Left colon (tissue), 2 donors: ENCODE measurements around the gene SMARCD3. TPM values are rescaled to one million over a fixed set of nuclear protein-coding genes. Genes with fewer than 3 reads are reported as not detected.

ENCODE experiments used
- ATAC-seq: fragments of 200-7000 bp; cut with Tn5 transposase; one replicate; pipeline ENCODE4 v1.9.1; 2020; ENCODE audit warnings: mild to moderate bottlenecking, moderate library complexity
- DNase-seq, 2 donors: peaks; one replicate each; pipeline ENCODE4 v3.0.0-alpha.2; 2020
- intact Hi-C, 2 donors: fragments of 100-400 bp; cut with DNase I in 1 of 2; cut with micrococcal nuclease in 1 of 2; formaldehyde crosslinking; loops; one replicate each; pipeline versions ENCODE4 v1.11.2 to v1.14.0; 2022; cut with DNase I, micrococcal nuclease
- total RNA-seq, 2 donors: library from RNA; stranded (reverse); fragmentation: NEBNext Ultra II Directional; extraction: Animal tissue kit (Norgen Biotek cat#: 25700); gene quantifications; one replicate each; pipeline ENCODE4 v1.2.1, GENCODE V29; 2021
- donor health status: DM: no; HTN: no; CAD: no.
- donor health status: DM: yes; HTN: yes; CAD: no.

The SMARCD3 gene
- total RNA-seq, 2 donors from 2014 or later, result 4.3 to 9.8 TPM

DNA sequence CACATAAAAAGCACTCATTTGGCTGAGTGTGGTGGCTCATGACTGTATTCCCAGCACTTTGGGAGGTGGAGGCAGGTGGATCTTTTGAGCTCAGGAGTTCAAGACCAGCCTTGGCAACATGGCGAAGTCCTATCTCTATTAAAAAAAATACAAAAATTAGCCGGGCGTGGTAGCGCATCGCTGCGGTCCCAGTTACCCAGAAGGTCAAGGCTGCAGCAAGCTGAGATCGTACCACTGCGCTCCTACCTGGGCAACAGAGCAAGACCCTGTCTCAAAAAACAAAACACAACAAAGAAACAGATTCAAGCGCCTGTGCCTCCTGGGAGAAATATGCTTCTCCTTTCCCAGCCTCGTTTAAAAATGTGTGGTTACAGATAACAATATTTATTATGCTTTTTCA lies 19.2 kb downstream of the SMARCD3 start:
- ATAC-seq, result no peak
- no peak for DNase-seq
- intact Hi-C loops, result no loop called here

DNA sequence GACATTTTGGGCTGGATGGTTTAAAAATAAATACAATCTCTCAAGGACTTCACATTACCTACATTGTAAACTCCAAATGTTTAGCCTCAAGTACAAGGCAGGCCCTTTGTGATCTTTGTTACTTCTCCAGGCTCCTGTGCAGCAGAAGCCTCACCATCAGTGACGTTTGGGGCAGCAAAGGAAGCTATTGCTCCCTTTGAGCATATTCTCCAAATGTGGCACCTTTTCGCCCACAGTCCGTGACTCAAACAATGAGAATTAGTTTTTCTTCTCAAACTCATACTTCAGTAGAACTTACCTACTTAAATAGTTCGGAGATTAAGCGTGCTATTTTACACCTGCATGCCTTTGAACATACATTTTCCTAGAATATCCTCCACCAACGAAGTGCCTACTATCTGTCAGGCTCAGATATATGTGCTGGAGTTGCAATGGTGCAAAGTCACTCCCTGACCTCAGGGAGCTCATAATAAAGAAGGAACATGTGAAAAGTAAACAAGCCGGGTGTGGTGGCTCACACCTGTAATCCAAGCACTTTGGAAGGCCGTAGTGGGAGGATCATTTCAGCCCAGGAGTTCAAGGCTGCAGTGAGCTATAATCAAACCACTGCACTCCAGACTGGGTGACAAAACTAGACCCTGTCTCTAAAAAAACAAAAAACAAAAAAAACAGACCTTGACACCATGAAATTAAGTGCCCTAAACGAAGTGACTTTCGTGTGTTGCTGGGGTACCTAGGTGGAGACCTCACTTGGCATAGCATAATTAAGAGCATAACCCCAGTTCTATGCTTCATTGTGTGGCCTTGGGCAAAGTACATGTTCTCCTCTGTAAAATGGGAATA lies 20.2 kb downstream of the SMARCD3 start:
- DNase-seq (peak in 1 of 2 donors; percentile 62), ATAC-seq (peak; percentile 61)
- intact Hi-C loops, result no loop called here

DNA sequence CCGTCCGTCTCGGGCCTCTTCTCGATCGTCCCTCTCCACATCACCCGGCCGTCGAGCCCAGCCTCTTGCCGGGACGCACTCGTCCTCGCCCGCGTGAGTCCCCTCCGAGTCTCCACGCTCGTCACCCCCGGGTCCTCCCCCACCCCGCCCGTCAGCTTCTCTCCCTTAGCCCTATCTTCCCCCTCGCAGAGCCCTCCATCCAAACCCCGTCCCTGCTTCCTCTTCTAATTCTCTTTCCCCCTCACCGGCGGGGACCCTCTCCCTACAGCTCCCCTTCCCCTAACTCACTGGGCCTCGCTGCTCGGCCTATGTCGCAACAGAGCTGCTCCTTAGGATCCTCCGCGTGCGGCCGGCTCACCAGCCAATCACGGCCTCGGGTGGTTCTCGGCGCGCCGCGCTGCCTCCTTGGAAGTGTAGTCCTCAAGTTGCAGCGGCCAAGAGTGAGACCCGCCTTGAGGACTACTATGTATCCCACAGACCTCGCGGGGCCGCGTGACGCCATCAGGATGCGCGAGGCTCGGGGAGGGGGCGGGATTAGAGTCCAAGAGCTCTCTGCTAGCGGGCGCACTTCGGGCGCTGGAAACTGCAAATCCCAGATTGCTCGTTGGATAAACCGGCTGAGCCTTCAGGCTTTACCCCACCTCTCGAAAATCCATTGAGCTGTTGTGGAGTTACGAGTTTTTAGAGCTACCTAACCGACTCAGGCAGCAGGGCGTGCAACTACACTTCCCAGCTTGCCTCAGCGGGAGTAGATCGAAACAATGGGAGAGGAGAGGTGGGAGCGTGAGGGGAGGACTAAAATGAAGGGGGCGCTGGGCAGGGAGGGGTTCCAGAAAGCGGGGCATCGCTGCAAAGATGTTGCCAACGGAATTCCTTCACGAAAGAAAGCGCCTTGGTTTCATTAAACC lies 21.4 kb downstream of the SMARCD3 start, which contains the start of gene ABCF2:
TSS of gene ABCF2 (minus strand) at position 331 of the 908 bp plus-strand sequence. CDS start 747 bp downstream, outside the sequence.
- peak; percentile 90 for ATAC-seq
- DNase-seq, result peak; percentile 99
- intact Hi-C loops, result no loop called here

DNA sequence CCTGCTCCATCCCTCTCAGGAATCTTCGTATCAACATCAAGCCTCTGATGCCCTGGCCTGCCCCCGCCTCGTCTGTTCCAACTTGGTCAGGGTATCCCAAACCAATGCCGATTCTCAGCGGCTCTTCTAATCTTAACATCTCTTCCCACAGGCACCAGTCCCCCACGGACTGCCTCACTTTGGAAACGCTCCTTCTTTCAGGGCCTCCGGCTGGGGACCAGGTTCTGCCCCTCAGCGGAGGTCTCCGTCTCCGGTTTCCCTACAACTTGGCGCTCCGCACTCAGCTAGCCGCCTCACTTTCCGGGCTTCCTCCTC lies 22.0 kb downstream of the SMARCD3 start:
- no peak for DNase-seq
- ATAC-seq, result no peak
- intact Hi-C loops, result no loop called here

DNA sequence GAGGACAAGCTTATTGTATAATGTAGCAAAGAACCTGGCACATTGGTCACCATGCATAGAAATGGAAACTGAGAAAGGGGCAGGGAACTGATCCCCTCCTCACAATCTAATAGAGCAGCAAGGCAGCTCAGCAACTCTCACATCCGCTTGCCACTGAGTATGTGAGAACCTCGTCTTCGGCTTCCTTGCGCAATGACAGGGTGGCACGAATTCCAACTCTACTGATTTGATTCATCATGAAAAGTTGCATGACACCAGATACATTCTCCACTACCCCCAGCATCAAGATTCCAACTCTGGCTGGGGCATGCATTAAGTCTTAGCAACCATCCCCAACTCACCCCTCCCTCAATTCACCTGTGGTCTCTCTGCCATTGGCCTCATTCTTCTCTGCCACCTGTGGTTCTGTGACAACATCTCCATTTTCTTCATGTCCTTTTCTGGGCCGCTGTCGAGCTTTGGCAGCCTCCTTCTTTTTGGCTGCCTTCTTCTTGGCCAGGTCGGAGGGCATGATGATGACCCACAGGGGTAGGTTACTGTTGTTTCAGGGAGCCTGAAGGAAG lies 22.5 kb downstream of the SMARCD3 start:
- intact Hi-C loops, result no loop called here
- no peak for DNase-seq
- no peak for ATAC-seq

GRCh38 chr7:151223728-151224127 lies 24.8 kb downstream of the SMARCD3 start:
- DNase-seq (no peak), ATAC-seq (no peak)
- intact Hi-C loops, result no loop called here

DNA sequence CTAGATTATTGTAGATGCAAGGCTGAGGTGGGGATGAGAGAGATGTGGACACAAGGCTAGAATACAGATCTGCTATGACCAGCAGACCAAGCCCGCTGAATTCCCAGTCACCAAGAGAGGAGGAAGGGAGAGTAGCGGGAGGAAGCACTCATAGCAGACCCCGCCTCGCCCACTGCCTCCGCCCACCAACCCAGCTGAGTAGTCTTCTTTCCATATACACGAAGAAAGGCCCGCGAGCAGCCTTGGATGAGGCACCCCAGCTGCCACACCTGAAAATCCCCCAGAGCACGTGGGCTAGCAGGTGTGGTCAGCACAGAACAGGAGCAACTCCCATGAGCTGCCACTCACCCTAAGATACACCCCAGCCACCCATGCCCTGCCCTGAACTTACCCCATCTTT lies 30.3 kb downstream of the SMARCD3 start:
- no peak for DNase-seq
- intact Hi-C loops, result no loop called here
- ATAC-seq, result peak; percentile 15

GRCh38 chr7:151215396-151215795 lies 33.1 kb downstream of the SMARCD3 start:
- DNase-seq (peak in 1 of 2 donors; percentile 35), ATAC-seq (peak; percentile 95)
- intact Hi-C loops, result no loop called here

GRCh38 chr7:151213826-151214225 lies 34.7 kb downstream of the SMARCD3 start:
- intact Hi-C loops, result no loop called here
- no peak for DNase-seq
- no peak for ATAC-seq

DNA sequence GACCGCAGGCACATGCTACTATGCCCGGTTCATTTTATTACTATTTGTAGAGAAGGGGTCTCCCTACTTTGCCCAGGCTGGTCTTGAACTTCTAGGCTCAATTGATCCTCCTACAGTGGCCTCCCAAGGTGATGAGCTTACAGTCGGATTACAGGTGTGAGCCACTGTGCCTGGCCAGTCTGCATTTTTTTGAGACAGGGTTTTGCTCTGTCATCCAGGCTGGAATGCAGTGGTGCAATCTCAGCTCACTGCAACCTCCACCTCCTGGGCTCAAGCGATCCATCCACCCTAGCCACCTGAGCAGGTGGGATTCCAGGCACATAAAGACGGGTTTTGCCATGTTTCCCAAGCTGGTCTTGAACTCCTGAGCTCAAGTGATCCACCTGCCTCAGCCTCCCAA lies 35.9 kb downstream of the SMARCD3 start:
- intact Hi-C loops, result no loop called here
- no peak for ATAC-seq
- DNase-seq, result no peak

- DNase-seq, result no peak
- ATAC-seq, result no peak
- intact Hi-C loops, result no loop called here
These were observed 37.2 kb downstream of the SMARCD3 start for GRCh38 chr7:151211155-151211772.

GRCh38 chr7:151210087-151210854 lies 38.2 kb downstream of the SMARCD3 start, which contains the start of gene H2BK1:
TSS of gene H2BK1 (minus strand) at chr7:151210488. CDS start at chr7:151210318, 170 bp downstream.
- DNase-seq, result no peak
- no peak for ATAC-seq
- intact Hi-C loops, result no loop called here

DNA sequence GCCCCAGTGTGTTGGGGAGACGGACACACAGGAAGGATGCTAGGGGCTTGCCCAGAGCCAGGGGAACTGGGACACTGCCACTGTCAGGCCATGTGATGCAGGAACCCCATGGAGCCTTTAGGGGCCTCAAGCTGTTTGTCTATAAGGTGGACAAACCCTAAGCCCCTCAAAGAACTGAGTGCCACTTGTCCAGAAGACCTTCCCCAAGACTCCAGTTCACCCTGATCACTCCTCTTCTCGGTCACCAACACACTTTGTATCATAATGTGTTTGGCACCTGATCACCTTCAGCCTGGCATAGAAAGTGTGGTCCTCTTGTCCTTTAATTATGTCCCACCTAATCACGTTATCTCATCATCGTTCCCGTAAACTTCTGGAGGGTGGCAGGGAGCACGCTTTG lies 38.9 kb downstream of the SMARCD3 start:
- DNase-seq (no peak), ATAC-seq (no peak)
- intact Hi-C loops, result no loop called here

DNA sequence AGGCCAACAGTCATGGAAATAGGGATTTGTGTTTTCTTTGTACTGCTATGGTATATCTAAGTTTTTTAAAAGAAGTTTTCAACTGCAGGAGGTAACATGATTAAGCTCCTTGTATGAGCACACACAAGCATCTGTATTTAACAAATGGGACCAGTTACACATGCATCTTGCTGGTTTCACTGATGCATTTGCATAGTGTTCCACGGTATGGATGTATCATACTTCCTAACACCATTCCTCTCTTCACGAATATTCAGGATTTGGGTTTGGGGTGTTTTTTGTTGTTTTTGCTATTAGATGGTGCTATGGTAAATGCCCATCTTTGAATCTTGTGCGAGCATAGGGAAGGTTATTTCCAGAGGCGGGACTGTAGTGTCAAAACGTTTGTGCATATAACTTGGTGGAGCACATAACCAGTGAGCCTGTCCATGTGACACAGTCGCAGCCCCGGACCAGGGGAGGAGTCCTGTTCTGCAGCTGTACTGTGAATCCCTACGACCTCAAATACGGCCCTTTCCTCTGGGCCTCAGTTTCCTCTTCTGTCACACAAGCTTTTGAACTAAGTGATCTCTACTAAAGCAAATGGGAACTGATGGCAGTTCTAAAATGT lies 40.1 kb downstream of the SMARCD3 start:
- DNase-seq (no peak), ATAC-seq (no peak)
- intact Hi-C loops, result no loop called here

GRCh38 chr7:151207804-151208203 lies 40.7 kb downstream of the SMARCD3 start:
- intact Hi-C loops, result no loop called here
- DNase-seq (no peak), ATAC-seq (no peak)

DNA sequence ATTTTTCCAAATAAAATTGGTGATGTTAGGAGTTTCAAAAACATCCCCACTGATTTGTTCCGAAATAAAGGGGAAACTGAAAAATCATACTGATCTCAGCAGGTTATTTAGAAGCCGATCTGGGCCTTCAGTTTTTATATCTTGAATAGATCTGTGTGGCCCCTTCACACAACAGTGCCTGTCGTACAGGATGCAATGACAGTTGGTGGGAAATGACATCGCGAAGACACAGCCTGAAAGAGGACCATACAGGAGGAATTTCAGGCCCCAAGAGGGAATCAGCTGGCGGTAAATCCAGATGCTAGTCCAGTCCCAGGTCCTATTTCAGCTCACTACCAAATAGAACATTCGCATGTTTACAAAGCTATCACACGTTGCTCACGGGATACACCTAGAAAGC lies 41.2 kb downstream of the SMARCD3 start:
- DNase-seq (no peak), ATAC-seq (no peak)
- intact Hi-C loops, result no loop called here

DNA sequence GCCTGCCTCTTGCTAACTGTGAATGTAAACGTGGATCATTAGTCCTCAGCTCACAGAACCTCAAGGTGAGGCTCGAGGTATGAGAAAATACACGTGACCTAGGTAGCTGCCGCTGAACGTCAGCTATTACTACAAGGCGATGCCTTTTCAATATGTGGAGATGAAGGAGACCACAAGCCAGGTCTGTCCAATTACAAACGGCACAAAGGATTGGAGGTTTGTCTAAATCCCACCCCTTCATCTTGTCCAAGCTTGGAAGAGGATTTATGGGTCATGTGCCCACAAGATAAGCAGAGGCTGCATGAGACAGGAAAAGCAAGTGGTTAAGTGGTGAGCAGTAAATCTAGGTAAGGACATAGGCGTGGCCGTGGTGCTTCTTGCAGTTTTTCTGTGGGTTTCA lies 41.6 kb downstream of the SMARCD3 start:
- ATAC-seq (no peak), DNase-seq (no peak)
- intact Hi-C loops, result no loop called here

DNA sequence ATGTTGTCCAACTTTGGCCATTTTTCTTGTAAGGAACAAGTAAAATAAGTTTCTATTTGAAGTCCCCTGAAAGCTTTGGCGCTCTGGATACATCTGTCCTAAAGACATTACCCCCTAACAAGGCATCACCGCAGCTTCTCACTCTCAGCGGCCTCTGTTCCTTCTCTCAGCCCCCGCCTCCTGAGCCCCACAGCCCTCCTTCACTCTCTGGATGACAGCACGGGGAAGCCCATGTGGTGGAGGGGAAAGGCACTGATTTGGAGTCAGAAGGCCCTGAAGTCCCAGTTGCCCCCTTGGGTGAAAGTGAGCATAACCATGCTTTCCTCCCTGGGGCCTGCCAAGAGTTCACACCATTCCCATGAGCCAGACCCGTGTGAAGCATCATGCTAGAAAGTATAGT lies 42.8 kb downstream of the SMARCD3 start:
- DNase-seq, result no peak
- intact Hi-C loops, result no loop called here
- no peak for ATAC-seq
